Esophagus squamous epithelium (tissue), 5 donors: ENCODE measurements around the gene PRODH2. TPM values are rescaled to one million over a fixed set of nuclear protein-coding genes. Genes with fewer than 3 reads are reported as not detected.
"Not testable (repeated sequence)": the region's sequence is repeated elsewhere in the genome, so short reads cannot be mapped to it uniquely, and the experiment has no call there.

Source experiments
- DNase-seq: peaks from one replicate; lab custom pipeline; 2025; lab: John Stamatoyannopoulos, UW
- H3K27ac ChIP-seq, 4 donors: fragments of 200-600 bp; sonication (generic); one replicate each; pipeline ENCODE4 v1.5.1; 2016 to 2019; ENCODE audit warnings: mild to moderate bottlenecking in 1 of 4
- H3K27me3 ChIP-seq, 4 donors: fragments of 200-600 bp; sonication (generic); 1 replicate in 3 of 4; 2 replicates in 1 of 4; pipeline versions ENCODE4 v1.5.1 to v1.6.0; 2017 to 2021; ENCODE audit warnings: antibody characterized with exemption in 1 of 4
- H3K36me3 ChIP-seq, 3 donors: fragments of 200-600 bp; sonication (generic); one replicate each; pipeline ENCODE4 v1.5.1; 2016 to 2019
- H3K4me1 ChIP-seq, 3 donors: fragments of 200-600 bp; sonication (generic); one replicate each; pipeline ENCODE4 v1.5.1; 2017 to 2019
- H3K4me3 ChIP-seq, 4 donors: fragments of 200-600 bp; sonication (generic); 1 replicate in 3 of 4; 2 replicates in 1 of 4; pipeline ENCODE4 v1.5.1; 2016 to 2019; ENCODE audit warnings: mild to moderate bottlenecking in 2 of 4, moderate library complexity in 1 of 4
- H3K9me3 ChIP-seq, 3 donors: fragments of 200-600 bp; sonication (generic); one replicate each; pipeline ENCODE4 v1.5.1; 2016 to 2019
- POLR2A ChIP-seq, 4 donors: fragments of 450-650 bp; IDR thresholded peaks; one replicate each; pipeline ENCODE4 v1.6.1; 2017; ENCODE audit warnings: antibody characterized with exemption in 4 of 4, mild to moderate bottlenecking in 4 of 4, moderate library complexity in 3 of 4
- WGBS, 2 donors: methylation state at CpG; one replicate each; pipeline ENCODE4 v1.1.5; 2018; 5-methylcytosine and 5-hydroxymethylcytosine counted together
- intact Hi-C: fragments of 100-400 bp; cut with DNase I; formaldehyde crosslinking; loops from one replicate; pipeline ENCODE4 v1.15.0; 2022
- total RNA-seq, 4 donors: library from RNA; depleted of rRNA; stranded (reverse); fragments of >200 nt; gene quantifications; one replicate each; pipeline ENCODE4 v1.1.0, GENCODE V29; 2016
- TF ChIP-seq, protein P1 (sequence below), 6 experiments: fragments of 450-650 bp in 4 of 6; fragments of 200-600 bp in 2 of 6; sonication (generic) in 2 of 6; IDR thresholded peaks; one replicate each; pipeline ENCODE4 v1.5.1; 2016 to 2019; ENCODE audit warnings: antibody characterized with exemption in 6 of 6, mild to moderate bottlenecking in 4 of 6, moderate library complexity in 4 of 6
- donor health status: DM: yes; HTN: yes; CAD: no.

PRODH2 gene
- total RNA-seq, 4 donors from 2014 or later, result not detected

DNA sequence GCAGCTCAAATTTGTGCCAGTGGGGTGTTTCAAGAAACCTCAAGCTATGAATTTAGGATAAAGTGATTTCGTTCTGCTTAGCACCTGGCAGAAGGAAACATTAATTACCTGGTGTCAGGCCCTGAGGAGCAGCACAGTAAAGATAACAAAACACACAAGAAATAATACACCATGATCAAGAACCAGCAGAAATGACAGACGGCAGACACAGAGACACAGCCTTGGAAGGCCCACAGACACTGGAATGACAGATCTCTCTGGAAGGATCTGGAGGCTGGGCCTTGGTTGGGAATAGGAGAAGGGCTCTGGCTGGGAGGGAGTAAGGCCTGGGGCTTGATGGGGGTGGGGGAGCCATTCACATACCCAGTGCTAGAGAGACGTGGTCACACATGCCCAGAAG is 10.8 kb downstream of the PRODH2 start:
- no peak overlapping the region for H3K27ac ChIP-seq
- 29 to 41% methylated on average over 2 to 3 of the region's 3 CpGs for WGBS, 2 donors
- H3K9me3 ChIP-seq, result no peaks in the 10 kb centered on the region
- H3K4me1 ChIP-seq, result no peaks in the 10 kb centered on the region
- no peak for DNase-seq
- TF ChIP-seq, protein P1, sequence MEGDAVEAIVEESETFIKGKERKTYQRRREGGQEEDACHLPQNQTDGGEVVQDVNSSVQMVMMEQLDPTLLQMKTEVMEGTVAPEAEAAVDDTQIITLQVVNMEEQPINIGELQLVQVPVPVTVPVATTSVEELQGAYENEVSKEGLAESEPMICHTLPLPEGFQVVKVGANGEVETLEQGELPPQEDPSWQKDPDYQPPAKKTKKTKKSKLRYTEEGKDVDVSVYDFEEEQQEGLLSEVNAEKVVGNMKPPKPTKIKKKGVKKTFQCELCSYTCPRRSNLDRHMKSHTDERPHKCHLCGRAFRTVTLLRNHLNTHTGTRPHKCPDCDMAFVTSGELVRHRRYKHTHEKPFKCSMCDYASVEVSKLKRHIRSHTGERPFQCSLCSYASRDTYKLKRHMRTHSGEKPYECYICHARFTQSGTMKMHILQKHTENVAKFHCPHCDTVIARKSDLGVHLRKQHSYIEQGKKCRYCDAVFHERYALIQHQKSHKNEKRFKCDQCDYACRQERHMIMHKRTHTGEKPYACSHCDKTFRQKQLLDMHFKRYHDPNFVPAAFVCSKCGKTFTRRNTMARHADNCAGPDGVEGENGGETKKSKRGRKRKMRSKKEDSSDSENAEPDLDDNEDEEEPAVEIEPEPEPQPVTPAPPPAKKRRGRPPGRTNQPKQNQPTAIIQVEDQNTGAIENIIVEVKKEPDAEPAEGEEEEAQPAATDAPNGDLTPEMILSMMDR (IDR thresholded peaks at IDR 0.05), result no peak
- no peak for TF ChIP-seq POLR2A (IDR thresholded peaks at IDR 0.05)
- H3K36me3 ChIP-seq, result no peaks in the 10 kb centered on the region
- no peak overlapping the region for H3K4me3 ChIP-seq
- peaks cover 0 to 58% (median 3%) of the 10 kb centered on the region in 4 donors for H3K27me3 ChIP-seq
- intact Hi-C loops, result no loop called here

- Histone ChIP-seq H3K27me3 (peaks cover 0 to 71% (median 5%) of the 10 kb centered on the region in 4 donors), H3K4me3 (peak overlapping the region in 2 of 4 donors; percentile 15 to 43)
- DNase-seq, result no peak
Measured at GRCh38 chr19:35797663-35798062, 15.0 kb downstream of the PRODH2 start.

GRCh38 chr19:35796645-35797542 is 15.8 kb downstream of the PRODH2 start:
- Histone ChIP-seq H3K4me3 (peak overlapping the region in 2 of 4 donors; percentile 15 to 43), H3K36me3 (no peaks in the 10 kb centered on the region), H3K27me3 (peaks cover 0 to 75% (median 5%) of the 10 kb centered on the region in 4 donors), H3K27ac (no peak overlapping the region), H3K4me1 (no peaks in the 10 kb centered on the region), H3K9me3 (no peaks in the 10 kb centered on the region)
- TF ChIP-seq POLR2A (IDR thresholded peaks at IDR 0.05), result no peak
- TF ChIP-seq, protein P1 (IDR thresholded peaks at IDR 0.05), result no peak
- DNase-seq, result no peak
- intact Hi-C loops, result no loop called here
- WGBS, 2 donors, result 15 to 24% methylated on average over 28 to 29 of the region's 39 CpGs

More at GRCh38 chr19:35797663-35798062, 15.0 kb downstream of the PRODH2 start:
- TF ChIP-seq, protein P1 (IDR thresholded peaks at IDR 0.05), result no peak
- no peak for TF ChIP-seq POLR2A (IDR thresholded peaks at IDR 0.05)
- H3K4me1 ChIP-seq, result no peaks in the 10 kb centered on the region
- WGBS, 2 donors, result 6 to 14% methylated on average over 6 of the region's 15 CpGs
- no peaks in the 10 kb centered on the region for H3K9me3 ChIP-seq
- H3K36me3 ChIP-seq, result no peaks in the 10 kb centered on the region
- H3K27ac ChIP-seq, result no peak overlapping the region
- intact Hi-C loops, result no loop called here

DNA sequence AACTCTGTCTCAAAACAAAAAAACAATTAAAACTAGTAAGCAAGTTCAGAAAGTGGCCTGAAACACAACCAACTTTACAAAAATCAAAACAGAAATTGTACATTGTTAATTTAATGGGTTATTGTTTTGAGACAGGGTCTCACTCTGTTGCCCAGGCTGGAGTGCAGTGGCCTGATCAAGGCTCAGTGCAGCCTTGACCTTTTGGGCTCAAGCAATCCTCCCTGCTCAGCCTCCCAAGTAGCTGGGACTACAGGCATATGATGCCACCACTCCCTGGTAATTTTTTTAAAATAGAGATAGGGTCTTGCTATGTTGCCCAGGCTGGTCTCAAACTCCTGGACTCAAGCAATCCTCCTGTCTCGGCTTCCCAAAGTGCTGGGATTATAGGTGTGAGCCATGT is 17.1 kb downstream of the PRODH2 start:
- WGBS, 2 donors, result 69 to 78% methylated on average over 1 of the region's 1 CpG
- intact Hi-C loops, DNase-seq, H3K9me3 ChIP-seq, H3K4me3 ChIP-seq, H3K4me1 ChIP-seq, H3K27ac ChIP-seq, H3K36me3 ChIP-seq: not testable (repeated sequence)
- peaks cover 0 to 63% (median 5%) of the 10 kb centered on the region in 4 donors for H3K27me3 ChIP-seq

- intact Hi-C loops, result no loop called here
- no peaks in the 10 kb centered on the region for H3K4me1 ChIP-seq
- WGBS, 2 donors, result 59 to 78% methylated on average over 7 of the region's 7 CpGs
- TF ChIP-seq, protein P1 (IDR thresholded peaks at IDR 0.05), result no peak
- TF ChIP-seq POLR2A (IDR thresholded peaks at IDR 0.05), result no peak
- DNase-seq, result no peak
- no peak overlapping the region for H3K27ac ChIP-seq
- H3K36me3 ChIP-seq, result no peaks in the 10 kb centered on the region
- peaks cover 0 to 50% (median 5%) of the 10 kb centered on the region in 4 donors for H3K27me3 ChIP-seq
- H3K9me3 ChIP-seq, result no peaks in the 10 kb centered on the region
- no peak overlapping the region for H3K4me3 ChIP-seq
Measured at GRCh38 chr19:35793381-35794165, 19.1 kb downstream of the PRODH2 start.
